Activated CD4-positive, alpha-beta T cell treated with anti-CD3 and anti-CD28 coated beads, Interleukin-2, amount 10 ng/mL, durations not matched to agents 7 days and 5 days (primary cell): ENCODE results near the gene MOV10L1. TPM values are rescaled to one million over a fixed set of nuclear protein-coding genes. Genes with fewer than 3 reads are reported as not detected.
"Not testable (repeated sequence)": the region's sequence is repeated elsewhere in the genome, so short reads cannot be mapped to it uniquely, and the experiment has no call there.

Experiments used
- CTCF ChIA-PET: fragments of 350-600 bp; sonication (Branson Sonifier 250); formaldehyde crosslinking; loops from one replicate; lab custom pipeline; 2021; ENCODE audit warnings: antibody characterized with exemption; lab: Charles Lee
- POLR2A ChIA-PET: fragments of 350-600 bp; sonication (Branson Sonifier 250); formaldehyde crosslinking; loops from one replicate; lab custom pipeline; 2021; ENCODE audit warnings: antibody characterized with exemption; lab: Charles Lee
- DNase-seq: peaks from one replicate; pipeline ENCODE4 v3.0.0-alpha.2; 2020
- H3K27ac Mint-ChIP-seq: one replicate; pipeline ENCODE4 v1.8.0; 2021; ENCODE audit warnings: mild to moderate bottlenecking, moderate library complexity, mixed read lengths
- H3K27me3 Mint-ChIP-seq: one replicate; pipeline ENCODE4 v1.8.0; 2021; ENCODE audit warnings: mixed read lengths
- H3K36me3 Mint-ChIP-seq: one replicate; pipeline ENCODE4 v1.8.0; 2021; ENCODE audit warnings: low read depth, mixed read lengths
- H3K4me1 Mint-ChIP-seq: one replicate; pipeline ENCODE4 v1.8.0; 2021; ENCODE audit warnings: mixed read lengths
- H3K4me3 Mint-ChIP-seq: one replicate; pipeline ENCODE4 v1.8.0; 2021; ENCODE audit warnings: mild to moderate bottlenecking, moderate library complexity, mixed read lengths
- H3K9me3 Mint-ChIP-seq: one replicate; pipeline ENCODE4 v1.8.0; 2021; ENCODE audit warnings: mixed read lengths
- total RNA-seq, 2 experiments: library from RNA; stranded (reverse); gene quantifications; one replicate each; pipeline ENCODE4 v1.2.3, GENCODE V29; 2021

MOV10L1 gene
- total RNA-seq, 2 experiments from 2014 or later, result not detected

DNA sequence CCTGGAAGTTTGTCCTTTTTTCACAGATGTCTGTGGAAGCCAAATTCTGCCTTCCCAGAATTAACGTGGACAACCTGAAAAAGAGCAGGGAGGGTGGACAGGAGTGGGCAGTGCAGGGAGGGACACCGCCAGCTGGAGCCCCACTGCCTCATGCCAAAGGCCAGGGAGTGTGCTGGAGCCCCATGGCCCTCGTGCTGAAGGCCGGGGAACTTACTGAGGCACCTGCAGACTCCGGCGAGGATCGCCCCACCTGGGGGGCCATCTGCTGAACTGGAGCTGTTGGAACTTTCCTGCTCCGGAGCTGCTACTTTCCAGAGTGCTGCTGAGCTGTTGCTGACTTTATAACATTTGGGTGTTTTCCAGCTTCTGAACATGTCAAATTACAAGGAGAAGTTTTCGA, 35.2 kb downstream of the MOV10L1 start:
- ChIA-PET CTCF (no interaction called here), POLR2A (no interaction called here)
- H3K27me3 Mint-ChIP-seq, result peaks cover 22% of the 10 kb centered on the region
- H3K9me3 Mint-ChIP-seq, result peaks cover 9% of the 10 kb centered on the region
- H3K4me1 Mint-ChIP-seq, result no peaks in the 10 kb centered on the region
- no peaks in the 10 kb centered on the region for H3K36me3 Mint-ChIP-seq
- no peak overlapping the region for H3K27ac Mint-ChIP-seq
- DNase-seq, result no peak
- no peak overlapping the region for H3K4me3 Mint-ChIP-seq

- ChIA-PET CTCF (no interaction called here), POLR2A (no interaction called here)
- Mint-ChIP-seq H3K4me3 (no peak overlapping the region), H3K4me1 (no peaks in the 10 kb centered on the region), H3K36me3 (no peaks in the 10 kb centered on the region), H3K27ac (no peak overlapping the region), H3K9me3 (peaks cover 2% of the 10 kb centered on the region), H3K27me3 (peaks cover 15% of the 10 kb centered on the region)
- DNase-seq, result no peak
These were observed 39.4 kb downstream of the MOV10L1 start for GRCh38 chr22:50129121-50129736.

DNA sequence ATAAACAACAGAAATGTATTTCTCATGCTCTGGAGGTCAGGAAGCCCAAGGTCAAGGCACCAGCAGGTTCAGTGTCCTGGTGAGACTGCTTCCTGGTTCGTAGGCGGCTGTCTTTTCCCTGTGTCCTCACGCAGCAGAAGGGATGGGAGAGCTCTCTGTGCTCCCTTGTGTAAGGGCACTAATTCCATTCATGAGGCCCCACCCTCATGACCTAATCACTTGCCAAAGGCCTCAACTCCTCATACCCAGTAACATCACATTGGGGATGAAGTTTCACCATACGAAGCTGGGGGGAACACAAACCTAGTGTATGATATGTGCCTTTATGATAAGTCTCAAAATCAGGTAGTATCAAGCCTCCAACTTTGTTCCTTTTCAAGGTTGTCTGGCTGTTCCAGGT, 42.1 kb downstream of the MOV10L1 start:
- Mint-ChIP-seq H3K27ac (no peak overlapping the region), H3K27me3 (peaks cover 22% of the 10 kb centered on the region), H3K9me3 (no peaks in the 10 kb centered on the region), H3K4me3 (no peak overlapping the region), H3K36me3 (no peaks in the 10 kb centered on the region), H3K4me1 (no peaks in the 10 kb centered on the region)
- ChIA-PET POLR2A (no interaction called here), CTCF (no interaction called here)
- DNase-seq, result no peak

GRCh38 chr22:50134481-50134880, 44.7 kb downstream of the MOV10L1 start:
- ChIA-PET POLR2A (no interaction called here), CTCF (no interaction called here)
- Mint-ChIP-seq H3K27me3 (peaks cover 20% of the 10 kb centered on the region), H3K36me3 (no peaks in the 10 kb centered on the region), H3K27ac (no peak overlapping the region), H3K4me1 (no peaks in the 10 kb centered on the region), H3K4me3 (no peak overlapping the region), H3K9me3 (no peaks in the 10 kb centered on the region)
- DNase-seq, result no peak

DNA sequence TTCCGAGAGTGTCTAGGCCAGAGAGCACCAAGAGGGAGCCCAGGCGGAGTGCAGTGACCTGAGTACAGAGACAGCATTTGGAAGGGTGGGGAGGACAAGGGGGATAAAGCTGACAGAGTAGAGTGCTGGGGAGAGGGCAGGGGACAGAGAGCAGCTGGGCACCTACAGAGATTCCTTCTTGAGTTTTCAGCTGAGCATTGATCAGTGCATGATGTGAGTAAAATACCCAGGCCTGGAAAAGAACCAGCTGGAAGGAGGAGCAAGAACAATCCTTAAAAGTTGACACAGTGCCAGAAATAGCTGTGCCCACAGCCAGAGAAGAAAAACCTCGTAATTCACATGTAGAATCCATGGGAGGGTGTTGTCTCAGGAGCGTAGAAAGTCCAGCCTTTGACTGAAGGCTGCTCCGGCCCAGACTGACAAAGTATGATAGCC, 46.8 kb downstream of the MOV10L1 start:
- no peaks in the 10 kb centered on the region for H3K9me3 Mint-ChIP-seq
- DNase-seq, result no peak
- peaks cover 13% of the 10 kb centered on the region for H3K27me3 Mint-ChIP-seq
- ChIA-PET CTCF (no interaction called here), POLR2A (no interaction called here)
- no peaks in the 10 kb centered on the region for H3K36me3 Mint-ChIP-seq
- H3K27ac Mint-ChIP-seq, result no peak overlapping the region
- no peak overlapping the region for H3K4me3 Mint-ChIP-seq
- peaks cover 1% of the 10 kb centered on the region for H3K4me1 Mint-ChIP-seq

GRCh38 chr22:50137277-50137676, 47.5 kb downstream of the MOV10L1 start:
- POLR2A ChIA-PET, H3K4me1 Mint-ChIP-seq, H3K9me3 Mint-ChIP-seq, DNase-seq, H3K27ac Mint-ChIP-seq, H3K4me3 Mint-ChIP-seq, CTCF ChIA-PET, H3K36me3 Mint-ChIP-seq: not testable (repeated sequence)
- peaks cover 13% of the 10 kb centered on the region for H3K27me3 Mint-ChIP-seq

GRCh38 chr22:50138041-50138440, 48.2 kb downstream of the MOV10L1 start:
- no peak overlapping the region for H3K4me3 Mint-ChIP-seq
- no peaks in the 10 kb centered on the region for H3K9me3 Mint-ChIP-seq
- DNase-seq, result no peak
- ChIA-PET CTCF (no interaction called here), POLR2A (no interaction called here)
- peaks cover 11% of the 10 kb centered on the region for H3K27me3 Mint-ChIP-seq
- peaks cover 1% of the 10 kb centered on the region for H3K4me1 Mint-ChIP-seq
- no peaks in the 10 kb centered on the region for H3K36me3 Mint-ChIP-seq
- H3K27ac Mint-ChIP-seq, result no peak overlapping the region

DNA sequence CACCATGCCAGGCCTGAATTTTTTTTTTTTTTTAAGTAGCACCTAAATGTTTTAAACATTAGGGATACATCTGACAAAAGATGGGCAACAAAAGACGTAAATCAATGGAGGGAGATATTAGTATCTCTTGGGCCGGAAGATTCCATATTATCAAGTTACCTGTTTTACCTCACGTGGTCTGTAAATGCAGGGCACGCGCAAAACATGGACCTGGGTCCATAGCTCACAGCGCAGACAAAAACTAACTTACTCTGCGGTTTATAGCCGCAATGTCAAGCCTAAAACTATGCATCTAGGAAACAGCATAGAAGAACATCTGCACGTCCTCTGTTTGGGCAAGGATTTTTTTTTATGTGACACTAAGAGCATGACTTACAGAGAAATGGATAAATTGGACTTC, 49.2 kb downstream of the MOV10L1 start:
- H3K27ac Mint-ChIP-seq, result no peak overlapping the region
- no peak overlapping the region for H3K4me3 Mint-ChIP-seq
- H3K27me3 Mint-ChIP-seq, result peaks cover 12% of the 10 kb centered on the region
- ChIA-PET CTCF (no interaction called here), POLR2A (no interaction called here)
- H3K4me1 Mint-ChIP-seq, result peaks cover 1% of the 10 kb centered on the region
- DNase-seq, result no peak
- H3K36me3 Mint-ChIP-seq, result no peaks in the 10 kb centered on the region
- no peaks in the 10 kb centered on the region for H3K9me3 Mint-ChIP-seq

DNA sequence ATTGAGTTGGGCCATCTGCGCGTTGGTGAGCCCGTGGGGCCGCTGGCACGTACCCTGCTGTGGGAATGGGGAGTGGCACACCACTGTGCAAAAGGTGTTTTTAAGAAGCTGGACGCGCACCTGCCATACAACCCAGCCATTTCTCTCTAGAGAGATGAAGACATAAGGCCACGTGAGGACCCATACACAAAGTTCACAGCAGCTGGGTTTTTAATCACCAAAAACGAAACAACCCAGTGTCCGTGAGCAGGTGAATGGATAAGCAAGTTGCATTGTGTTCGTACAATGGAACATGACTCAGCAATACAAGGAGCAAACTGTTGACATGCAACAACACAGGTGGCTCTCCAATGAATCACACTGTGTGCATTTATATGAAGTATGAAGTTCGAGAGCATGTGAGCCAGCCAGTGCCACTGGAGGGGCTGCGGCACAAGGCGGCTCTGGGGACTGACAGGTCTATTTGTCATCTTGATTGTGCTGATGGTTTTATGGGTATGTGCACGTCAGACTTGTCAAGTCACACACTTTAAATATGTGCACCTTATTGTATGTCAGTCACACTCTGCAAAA, 50.1 kb downstream of the MOV10L1 start:
- Mint-ChIP-seq H3K4me1 (peaks cover 1% of the 10 kb centered on the region), H3K27me3 (peaks cover 12% of the 10 kb centered on the region), H3K27ac (no peak overlapping the region), H3K9me3 (no peaks in the 10 kb centered on the region), H3K36me3 (no peaks in the 10 kb centered on the region), H3K4me3 (no peak overlapping the region)
- DNase-seq, result no peak
- ChIA-PET CTCF (no interaction called here), POLR2A (no interaction called here)

- no peak for DNase-seq
- H3K4me3 Mint-ChIP-seq, result no peak overlapping the region
- H3K9me3 Mint-ChIP-seq, result no peaks in the 10 kb centered on the region
- peaks cover 12% of the 10 kb centered on the region for H3K27me3 Mint-ChIP-seq
- H3K4me1 Mint-ChIP-seq, result peaks cover 1% of the 10 kb centered on the region
- H3K36me3 Mint-ChIP-seq, result no peaks in the 10 kb centered on the region
- H3K27ac Mint-ChIP-seq, result no peak overlapping the region
- ChIA-PET POLR2A (no interaction called here), CTCF (no interaction called here)
These were observed 50.8 kb downstream of the MOV10L1 start for GRCh38 chr22:50140615-50141014.

DNA sequence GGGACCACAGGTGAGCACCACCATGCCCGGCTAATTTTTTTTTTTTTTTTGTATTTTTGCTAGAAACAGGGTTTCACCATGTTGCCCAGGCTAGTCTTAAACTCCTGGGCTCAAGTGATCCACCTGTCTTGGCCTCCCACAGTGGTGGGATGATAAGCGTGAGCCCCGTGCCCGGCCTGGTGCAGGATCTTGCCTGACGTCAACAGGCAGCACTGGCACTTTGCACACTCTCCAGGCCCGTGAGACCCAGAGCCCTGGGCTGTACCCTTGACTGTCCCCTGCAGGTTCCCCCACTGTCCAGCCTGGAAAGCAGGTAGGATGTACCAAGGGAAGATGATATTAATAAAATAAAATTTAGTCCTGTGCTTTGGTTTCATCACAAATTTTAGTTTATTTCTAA, 51.7 kb downstream of the MOV10L1 start:
- DNase-seq, result no peak
- ChIA-PET POLR2A (no interaction called here), CTCF (no interaction called here)
- no peaks in the 10 kb centered on the region for H3K9me3 Mint-ChIP-seq
- no peaks in the 10 kb centered on the region for H3K36me3 Mint-ChIP-seq
- H3K27me3 Mint-ChIP-seq, result peaks cover 6% of the 10 kb centered on the region
- no peak overlapping the region for H3K27ac Mint-ChIP-seq
- no peak overlapping the region for H3K4me3 Mint-ChIP-seq
- H3K4me1 Mint-ChIP-seq, result peaks cover 1% of the 10 kb centered on the region

DNA sequence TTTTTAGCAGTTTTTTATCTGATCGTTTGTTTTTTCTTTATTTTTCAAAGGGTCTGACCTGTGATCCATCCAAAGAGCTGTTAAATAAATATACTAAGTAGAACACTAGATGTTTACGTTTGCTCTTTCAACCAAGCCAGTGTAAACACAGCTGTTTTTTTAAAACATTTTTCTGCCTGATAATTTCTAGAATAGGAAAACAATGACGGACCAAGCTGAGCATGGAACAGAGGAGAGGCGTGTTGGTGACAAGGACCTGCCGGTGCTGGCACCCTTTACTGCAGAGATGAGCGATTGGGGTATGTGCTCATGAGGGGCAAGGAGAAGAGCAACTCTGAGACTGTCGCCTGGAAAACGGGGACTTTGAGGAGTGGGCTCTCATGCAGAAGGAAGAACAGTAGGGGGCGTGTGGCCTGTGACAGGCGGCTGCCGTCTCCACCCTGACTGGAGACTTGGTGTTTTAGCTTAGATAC, 52.1 kb downstream of the MOV10L1 start:
- Mint-ChIP-seq H3K4me3 (no peak overlapping the region), H3K27me3 (peaks cover 3% of the 10 kb centered on the region), H3K36me3 (no peaks in the 10 kb centered on the region), H3K9me3 (no peaks in the 10 kb centered on the region), H3K4me1 (peaks cover 1% of the 10 kb centered on the region), H3K27ac (no peak overlapping the region)
- POLR2A ChIA-PET, result no interaction called here
- DNase-seq, result no peak
- CTCF ChIA-PET, result no interaction called here

- H3K4me1 Mint-ChIP-seq, result peaks cover 1% of the 10 kb centered on the region
- no peak overlapping the region for H3K4me3 Mint-ChIP-seq
- POLR2A ChIA-PET, result no interaction called here
- CTCF ChIA-PET, result interaction anchor here (0.6 to 0.8 kb wide), 3 partner anchors 283 to 477 kb away, joined by 3 read pairs; no protein-coding TSS in a partner anchor
- H3K9me3 Mint-ChIP-seq, result no peaks in the 10 kb centered on the region
- peaks cover 3% of the 10 kb centered on the region for H3K27me3 Mint-ChIP-seq
- H3K27ac Mint-ChIP-seq, result no peak overlapping the region
- no peak for DNase-seq
- no peaks in the 10 kb centered on the region for H3K36me3 Mint-ChIP-seq
These were observed 53.3 kb downstream of the MOV10L1 start for GRCh38 chr22:50143096-50143495.
